Renal pelvis (tissue), 4 donors: ENCODE measurements around the gene DLGAP1. TPM values are rescaled to one million over a fixed set of nuclear protein-coding genes. Genes with fewer than 3 reads are reported as not detected.

Experiments used
- DNase-seq: peaks from one replicate; pipeline ENCODE4 v3.0.0-alpha.2; 2013
- polyA plus RNA-seq, 3 donors: library from polyadenylated mRNA; unstranded; fragments of 120-200 nt; gene quantifications; one replicate each; pipeline ENCODE4 v1.2.1, GENCODE V29; 2013; ENCODE audit not compliant: insufficient read length in 3 of 3

Gene DLGAP1
- polyA plus RNA-seq, 3 donors, result 4.7 to 5.1 (median 5.0) TPM

DNA sequence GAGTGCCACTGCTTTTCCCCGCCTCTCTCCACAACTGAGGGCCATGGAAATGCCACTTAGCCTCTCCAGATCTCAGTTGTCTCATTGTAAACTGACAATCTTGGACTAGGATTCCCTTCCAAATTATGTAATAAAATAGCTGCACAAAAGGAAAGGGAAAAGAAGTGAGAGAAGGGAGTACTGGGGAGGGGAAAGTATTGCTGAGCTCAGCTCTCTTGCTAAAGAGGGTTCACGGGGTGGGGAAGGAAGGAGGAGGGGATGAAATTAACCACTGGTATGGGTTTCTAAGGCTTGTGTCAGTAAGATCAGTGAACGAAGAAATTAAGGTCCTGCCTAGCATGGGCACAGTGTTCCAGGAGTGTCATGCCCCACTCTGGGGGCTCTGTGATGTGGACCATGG is 587.9 kb downstream of the DLGAP1 start:
- DNase-seq, result no peak

DNA sequence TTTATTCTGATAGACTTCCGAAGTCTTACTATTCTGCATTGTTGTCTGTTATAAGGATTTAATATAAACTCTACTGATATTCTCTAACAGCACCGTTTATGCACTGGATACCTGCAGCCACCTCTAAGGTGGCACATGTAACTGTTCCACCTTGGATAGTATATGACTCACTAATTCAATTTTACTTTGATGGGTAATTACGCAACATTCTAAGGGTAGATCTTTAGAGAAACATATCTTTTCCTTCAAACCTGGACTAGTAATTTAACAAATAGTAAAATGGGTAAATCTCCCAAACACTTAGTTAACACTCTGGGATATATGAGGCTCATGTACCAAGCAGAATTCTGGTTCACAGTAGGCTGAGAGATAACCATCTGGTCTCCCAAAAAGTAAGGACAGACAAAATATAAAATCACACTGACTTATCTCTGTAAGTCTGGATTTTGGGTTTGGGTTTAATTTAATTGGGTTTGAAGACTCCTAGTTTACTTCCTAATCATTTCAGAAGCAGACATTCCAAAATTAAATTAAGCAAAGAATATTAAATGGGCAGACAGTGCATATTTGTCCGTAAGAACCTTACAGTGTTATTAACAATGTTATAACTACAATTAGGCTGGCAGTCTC is 590.3 kb downstream of the DLGAP1 start:
- no peak for DNase-seq

DNA sequence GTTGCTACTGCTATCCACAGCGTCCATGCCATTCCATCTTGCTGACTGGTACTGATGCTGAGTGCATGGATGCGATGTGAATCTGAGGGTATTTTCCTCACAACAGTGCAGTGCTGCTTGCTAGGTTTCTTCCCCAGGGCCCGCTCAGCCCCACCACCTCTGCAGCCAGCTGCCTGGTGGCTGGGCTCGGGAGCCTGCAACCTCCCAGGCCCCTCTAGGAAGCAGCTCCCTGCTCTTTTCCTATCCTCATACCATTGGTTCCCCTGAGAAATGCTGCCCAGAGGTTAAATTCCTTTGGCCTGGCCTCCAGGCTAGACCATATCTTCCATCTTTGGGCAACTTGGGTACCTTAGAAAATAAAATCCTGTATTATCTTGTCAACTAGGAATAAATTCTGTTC is 591.5 kb downstream of the DLGAP1 start:
- no peak for DNase-seq

DNA sequence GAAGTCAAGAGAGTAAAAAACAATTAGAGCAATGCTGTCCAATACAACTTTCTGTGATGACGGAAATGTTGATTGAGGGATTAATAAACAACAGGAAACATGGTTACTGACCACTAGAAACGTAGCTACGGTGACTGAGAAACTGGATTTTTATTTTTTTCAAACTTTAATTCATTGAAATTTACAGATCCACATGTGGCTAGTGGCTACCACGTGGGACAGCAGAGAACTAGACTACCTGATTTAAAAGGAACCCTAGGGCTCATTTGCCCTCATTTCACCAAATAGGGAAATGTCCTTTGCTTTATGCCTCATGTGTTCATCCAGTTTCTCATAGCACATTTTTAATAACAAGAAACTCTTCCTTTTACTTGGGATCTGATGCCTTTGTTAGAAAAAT is 592.1 kb downstream of the DLGAP1 start:
- DNase-seq, result no peak

DNA sequence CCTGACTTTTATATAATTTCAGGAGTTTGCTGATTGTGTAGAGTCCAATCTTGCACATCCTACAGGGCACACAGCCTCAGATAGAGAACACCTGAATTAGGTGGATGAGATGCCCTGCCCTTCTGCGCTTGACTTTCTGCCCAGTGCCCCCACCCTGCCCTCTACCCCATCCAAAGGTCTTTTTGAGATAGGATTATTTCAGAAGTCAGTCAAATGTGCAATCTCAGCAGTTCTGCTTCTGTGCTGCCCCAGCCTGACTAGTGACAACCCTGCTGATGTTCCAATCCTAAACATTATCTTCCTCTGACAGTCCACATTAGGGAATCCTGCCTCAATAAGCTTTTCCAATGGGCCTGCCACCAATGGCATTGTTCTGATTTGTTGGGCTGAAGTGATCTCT is 593.6 kb downstream of the DLGAP1 start:
- no peak for DNase-seq

DNA sequence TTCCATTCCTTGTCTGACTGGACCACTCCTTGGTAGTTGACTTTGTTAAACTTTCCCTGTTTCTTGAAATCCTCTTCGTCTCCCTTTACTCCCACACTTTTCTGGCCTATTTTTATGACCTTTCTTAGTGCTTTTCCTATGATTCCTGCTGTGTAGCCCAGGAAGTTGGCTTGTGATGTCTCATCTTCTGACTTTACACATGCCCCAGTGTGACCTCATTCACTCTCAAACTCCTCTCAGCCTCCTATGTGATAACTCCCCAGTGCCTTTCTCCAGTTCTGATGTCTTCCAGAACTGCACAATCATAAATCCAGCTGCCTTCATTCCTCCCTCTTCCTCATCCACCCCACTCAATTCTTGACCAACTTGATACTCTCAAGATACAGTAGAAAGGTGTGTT is 597.6 kb downstream of the DLGAP1 start:
- no peak for DNase-seq

DNA sequence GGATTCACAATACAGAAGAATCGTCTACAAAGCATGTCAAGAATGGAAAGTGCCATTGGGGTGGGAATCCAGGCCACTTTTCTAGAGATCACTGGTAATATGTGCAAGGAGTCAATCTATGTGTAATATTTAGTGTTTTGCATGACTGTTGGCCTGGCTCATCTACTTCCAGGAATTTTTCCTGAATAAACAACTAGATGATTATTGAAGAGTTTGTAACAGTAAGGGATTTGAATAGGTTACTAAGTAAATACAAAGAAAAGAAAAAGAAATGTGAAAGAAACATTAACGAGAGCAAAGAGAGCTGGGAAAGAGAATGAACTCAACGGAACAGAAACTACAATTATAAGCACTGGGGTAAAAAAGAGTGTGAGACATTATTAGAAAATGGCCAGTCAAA is 599.1 kb downstream of the DLGAP1 start:
- no peak for DNase-seq

DNA sequence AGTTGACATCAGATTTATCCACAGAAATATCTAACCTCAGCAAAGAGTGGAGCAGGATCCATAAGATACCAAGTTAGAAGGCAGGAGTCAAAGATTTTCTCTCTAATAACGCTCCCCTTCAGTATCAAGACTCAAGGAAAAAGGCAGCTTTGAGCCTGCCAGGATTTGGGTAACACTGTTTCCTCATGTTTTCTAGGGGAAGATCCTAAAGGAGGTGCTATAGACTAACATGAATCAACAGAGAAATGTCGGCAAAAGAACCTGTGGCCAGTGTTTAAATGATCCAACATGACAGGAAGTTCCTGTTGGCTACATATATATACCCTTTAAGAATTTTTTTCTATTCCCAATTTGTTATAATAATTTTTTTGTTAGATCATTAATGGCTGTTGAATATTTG is 602.8 kb downstream of the DLGAP1 start:
- no peak for DNase-seq

DNA sequence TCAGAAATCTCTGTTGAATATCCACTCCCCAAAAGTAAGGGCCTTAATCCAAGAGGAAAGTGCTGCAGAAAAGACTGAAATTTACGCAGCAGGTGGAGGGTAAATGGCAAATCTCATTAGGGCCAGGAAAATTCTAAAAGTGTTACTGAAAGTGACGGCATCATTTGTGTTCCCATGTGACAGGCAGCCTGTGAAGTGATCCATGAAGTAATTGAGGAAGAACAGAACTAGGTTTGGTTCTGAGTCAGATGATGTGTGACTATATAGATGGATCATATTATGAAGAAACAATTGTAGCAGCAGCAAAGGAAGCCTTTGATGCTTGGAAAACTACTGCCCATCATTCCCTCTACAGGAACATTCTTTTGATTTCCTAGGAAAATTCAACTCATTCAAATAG is 603.9 kb downstream of the DLGAP1 start:
- DNase-seq, result no peak

DNA sequence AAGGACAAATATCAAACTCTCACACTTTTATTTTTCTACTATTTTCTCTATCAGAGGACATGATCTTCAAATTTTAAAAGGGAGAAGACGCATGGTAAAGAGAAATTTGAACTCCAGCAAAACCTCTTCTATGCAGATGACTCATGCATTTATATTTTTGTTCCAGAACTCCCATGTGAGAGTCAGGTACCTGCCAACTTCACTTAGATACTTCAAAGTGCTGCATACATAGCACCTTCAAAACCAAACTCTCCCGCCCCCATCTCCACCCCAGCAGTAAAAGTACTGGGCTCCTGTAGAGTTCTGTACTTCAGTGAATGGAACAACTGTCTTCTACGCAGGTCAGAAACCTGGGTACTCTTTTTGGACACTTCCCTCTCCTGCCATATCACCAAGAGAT is 606.8 kb downstream of the DLGAP1 start:
- no peak for DNase-seq

DNA sequence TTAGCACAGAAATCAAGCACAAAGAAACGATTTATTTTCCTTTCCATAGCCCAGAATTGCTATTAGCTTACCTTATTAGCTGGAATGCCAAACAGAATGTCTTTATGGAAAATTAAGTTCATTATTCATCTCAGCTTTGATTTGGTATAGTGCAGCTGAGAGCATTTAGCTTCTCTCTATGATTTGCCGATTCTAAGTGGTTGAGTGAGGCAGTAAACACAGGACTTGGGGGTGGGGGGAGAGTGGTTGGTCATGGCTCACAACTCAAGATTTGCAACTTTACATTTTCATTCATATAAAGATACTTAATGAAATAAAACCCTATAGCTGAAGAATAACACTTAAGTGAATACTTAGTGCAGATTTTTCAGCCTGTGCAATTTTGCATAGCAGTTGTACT is 609.9 kb downstream of the DLGAP1 start:
- no peak for DNase-seq

DNA sequence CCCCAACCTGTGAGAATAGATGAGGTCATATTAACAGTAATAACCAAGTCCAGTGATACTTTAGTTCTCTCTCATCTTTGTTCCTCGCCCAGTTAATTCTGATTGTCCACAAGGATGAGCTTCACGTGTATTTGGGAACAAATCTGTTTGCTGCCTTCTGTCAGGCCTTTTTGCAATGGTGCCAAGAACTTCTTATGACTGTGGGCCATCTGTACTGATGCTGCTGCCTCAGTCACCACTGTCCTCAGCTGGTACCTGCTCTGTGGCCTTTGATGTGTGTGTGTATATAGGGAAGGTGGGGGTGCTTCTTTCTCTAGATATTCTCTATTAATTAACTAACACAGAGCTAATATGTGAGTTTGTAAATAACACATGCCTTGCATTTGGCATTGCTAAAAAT is 612.3 kb downstream of the DLGAP1 start:
- no peak for DNase-seq

DNA sequence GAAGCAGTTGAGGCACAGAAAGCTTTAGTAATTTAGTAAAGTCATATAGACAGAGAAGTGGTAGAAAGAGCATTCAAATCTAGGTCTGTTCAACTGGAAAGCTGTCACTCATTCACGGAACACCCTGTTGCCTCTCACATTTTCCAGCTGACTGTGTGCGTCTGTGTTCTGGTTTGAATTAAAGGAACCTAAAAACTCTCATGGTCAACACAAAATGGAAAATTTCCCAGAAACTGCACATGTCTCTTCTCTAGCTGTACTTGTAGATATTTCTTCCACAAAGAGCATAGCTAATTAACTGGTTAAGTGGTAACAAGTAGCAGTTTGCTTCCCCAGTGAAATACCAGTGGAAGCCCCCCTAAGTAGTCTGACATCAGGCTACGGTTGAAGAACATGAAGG is 614.3 kb downstream of the DLGAP1 start:
- DNase-seq, result no peak

DNA sequence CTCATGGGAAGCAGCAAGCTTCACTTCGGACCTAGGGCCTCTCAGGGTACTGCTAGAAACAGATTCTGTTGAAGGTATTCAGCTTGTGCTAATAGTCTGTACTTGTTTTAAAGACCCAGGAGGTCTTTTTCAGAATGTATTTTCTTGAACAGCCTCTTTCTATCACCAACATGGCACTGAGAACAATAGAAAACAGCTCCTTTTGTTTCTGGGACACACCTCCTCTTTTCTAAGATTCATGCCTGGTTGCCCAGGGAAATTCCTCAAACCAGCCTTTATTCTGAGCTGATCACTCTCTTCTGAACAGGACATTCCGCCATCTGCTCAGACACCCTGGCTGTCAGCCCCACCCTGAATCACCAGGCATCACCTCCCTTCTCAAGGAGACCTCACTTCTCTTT is 615.5 kb downstream of the DLGAP1 start:
- no peak for DNase-seq

DNA sequence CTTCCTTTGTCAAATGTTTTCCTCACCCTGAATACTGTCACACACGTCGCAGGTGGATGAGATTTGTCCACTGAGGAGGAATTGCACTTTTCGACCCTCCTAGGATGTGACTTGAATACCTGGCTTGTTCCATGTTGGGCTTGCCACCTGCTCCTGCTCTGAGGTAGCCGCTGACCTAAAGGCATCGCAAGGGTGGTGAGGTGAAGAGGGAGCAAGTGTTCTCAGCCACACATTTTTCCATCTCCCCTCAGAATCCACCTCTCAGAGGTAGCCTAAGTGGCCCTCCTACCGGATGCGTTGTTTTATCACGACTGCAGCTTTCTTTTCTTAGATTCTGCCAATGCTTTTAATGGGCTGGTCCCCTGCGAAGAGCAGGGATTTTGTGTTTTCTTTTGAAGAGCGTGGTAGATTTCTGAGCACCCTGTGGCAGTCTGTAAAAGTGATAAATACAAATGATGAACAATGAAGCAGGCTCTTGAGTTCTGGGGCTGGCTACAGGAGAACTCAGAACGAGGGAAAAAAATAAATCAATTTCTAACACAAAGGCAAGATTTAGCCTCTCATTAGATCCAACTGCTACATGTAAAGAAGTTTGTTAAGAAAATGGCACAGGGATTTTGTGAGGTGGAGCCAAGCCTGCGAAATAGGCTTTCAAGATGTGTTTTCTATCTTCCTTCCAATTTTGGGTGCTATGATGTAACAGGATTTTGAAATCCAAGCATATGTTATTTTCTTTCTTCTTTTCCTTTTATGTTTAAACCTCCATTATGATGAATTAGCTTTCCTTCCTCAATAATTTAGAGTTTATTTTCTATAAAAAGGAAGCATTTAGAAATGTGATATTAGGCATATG is 618.4 kb downstream of the DLGAP1 start:
- no peak for DNase-seq

DNA sequence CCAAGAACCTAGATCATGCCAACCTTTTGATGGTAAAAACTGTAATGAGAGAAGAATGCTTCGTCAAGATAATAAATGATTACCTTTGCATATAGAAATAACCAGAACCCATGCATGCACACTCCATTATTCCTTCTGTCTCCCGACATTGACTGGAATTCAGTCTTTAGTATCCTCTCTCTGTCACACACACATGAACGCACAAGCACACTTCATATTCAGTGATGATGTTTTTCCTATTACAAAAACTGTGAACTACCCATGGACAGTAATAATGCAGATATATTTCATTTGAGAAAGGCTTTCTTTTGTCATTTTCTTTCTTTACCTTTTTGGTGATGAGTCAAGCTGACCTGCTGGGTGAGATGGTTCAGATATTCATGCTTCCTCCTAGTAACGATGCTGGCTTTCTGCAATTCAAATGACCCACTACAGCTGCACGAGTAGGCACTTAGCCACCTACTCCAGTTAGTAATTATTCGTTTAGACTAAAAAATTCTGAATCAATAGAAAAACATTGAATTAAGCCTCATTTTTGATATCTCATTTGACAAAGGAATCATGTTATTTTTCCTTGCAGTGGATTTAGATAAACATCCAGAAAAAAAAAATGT is 623.0 kb downstream of the DLGAP1 start:
- no peak for DNase-seq

DNA sequence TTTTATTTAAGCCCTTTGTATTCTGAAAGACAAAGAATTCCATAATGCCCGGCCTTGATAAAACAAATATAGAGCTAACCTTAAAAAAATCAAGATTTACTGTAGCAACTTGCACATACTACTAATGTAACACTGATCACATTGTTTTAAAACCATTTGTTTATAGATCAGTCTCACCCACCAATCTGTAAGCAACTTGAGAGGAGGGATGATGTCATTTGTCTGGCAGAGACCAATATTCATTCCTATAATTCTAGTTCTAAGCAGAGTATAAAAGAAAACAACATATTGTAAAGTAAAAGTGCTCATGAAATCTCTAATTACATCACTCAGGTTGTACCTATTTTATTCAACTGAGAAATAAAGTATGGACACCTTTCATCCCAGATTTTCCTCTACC is 624.5 kb downstream of the DLGAP1 start:
- no peak for DNase-seq

DNA sequence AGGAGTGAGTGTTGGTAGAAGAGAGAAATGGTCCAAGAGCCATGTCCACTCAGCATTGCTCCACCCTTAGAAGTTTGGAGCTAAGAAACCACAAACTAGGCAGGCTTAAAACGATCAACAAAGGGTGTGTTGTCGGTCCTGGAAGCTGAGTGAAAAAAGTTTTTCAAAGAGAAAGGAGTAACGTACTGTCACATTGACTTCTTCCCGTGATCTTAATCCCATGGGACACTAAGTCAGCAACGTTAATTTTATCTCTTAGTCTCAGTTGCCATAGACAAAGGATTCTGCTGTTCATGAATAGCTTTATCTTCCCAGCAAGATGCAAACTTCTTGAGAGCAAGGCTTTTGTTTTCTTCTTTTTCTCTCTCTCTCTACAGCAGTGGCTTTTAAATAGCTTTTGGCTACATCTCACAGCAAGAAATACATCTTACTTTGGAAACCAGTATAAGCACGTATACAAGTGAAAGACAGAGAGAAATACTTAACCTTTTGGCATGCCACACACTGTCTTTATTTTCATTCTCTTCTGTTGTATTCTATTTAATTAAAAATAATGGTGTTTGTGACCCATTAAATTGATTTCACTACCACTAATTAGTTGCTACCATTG is 627.8 kb downstream of the DLGAP1 start:
- DNase-seq, result no peak

DNA sequence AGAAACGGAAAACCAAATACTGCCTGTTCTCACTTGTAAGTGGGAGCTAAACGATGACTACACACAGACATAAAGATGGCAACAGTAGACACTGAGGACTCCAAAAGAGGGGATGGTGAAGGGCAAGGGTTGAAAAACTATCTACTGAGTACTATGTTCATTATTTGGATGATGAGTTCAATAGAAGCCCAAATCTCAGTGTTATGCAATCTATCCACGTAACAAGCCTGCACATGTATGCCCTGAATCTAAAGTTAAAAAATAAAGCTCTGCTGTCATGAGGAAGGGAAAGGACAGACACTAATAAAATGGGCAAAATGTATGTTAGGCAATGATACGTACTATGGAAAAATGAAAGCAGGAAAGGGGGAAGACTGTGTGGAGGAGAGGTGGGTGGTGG is 629.1 kb downstream of the DLGAP1 start:
- DNase-seq, result no peak

DNA sequence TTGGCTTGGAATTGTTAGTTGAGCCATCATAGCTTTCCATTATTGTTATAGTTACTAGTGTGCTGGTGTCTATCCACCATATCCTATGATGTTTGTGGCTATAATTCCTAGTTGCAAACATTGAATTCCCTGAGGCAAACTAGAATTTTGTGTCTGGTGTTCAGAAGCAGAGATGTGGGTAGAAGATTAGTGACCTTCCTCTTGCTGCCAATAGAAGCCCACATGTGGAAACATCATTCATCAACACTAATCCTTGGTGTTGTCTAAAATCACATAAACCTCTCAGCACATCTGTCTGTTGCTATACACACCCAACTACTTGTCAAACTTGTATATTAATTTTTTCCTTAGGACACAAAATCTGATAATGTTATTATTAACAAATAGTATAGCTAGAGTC is 631.0 kb downstream of the DLGAP1 start:
- no peak for DNase-seq

DNA sequence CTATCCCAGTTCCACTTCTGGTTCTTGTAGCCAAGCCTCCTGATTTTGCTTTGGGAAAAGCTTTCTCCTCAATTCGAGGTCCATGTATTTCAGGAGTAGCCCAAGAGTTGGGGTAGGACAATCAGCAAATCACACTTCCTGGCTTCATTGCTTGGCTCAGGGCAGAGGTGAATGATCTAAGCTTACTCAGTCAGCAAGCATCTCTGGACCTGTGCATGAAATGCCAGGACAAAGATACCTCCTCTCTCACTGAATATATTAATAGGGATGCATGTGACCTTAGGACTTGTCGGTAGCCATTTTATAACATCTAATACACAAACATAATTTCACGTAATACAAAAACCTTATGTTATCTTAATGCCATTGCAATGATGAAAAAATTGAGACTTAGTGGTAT is 632.0 kb downstream of the DLGAP1 start:
- no peak for DNase-seq

DNA sequence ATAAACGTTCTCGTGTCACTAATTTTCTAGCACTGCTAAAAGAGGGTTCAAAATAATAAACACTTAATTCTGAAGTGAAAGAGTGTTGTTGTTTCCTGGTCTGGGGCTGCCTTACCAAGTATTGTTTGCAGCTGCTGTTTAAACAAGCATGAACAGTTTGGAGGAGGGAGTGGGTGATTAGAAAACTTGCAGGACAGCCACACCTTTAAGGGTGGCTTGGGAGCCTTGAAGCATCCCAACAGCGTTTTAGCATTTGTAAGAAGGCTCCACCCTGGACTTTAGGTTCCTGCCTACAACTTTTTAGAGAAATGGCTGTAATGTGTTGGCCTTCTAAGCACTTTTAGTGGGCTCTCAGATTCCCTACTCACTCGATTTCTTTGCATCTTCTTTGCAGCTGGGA is 633.6 kb downstream of the DLGAP1 start:
- DNase-seq, result no peak

DNA sequence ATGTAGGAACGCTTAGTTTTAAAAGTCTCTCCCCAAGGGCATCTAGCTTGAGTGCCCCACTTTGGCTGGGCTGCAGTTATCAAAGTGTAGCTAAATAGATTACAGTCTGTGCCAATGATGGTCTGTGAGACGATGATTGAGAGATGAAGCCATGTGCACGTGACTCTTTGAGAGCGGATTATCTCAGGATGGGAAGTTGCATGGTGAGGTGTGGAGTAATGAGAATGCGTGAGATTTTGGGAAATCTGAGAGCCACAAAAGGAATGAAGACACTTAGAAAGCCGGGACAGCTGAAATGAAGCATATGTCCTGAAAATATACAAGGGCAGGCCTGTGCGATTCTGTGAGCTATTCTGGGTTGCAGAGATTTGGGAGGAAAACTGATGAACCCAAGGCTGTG is 635.1 kb downstream of the DLGAP1 start:
- no peak for DNase-seq
